Measurements from ENCODE around the gene RAB13. TPM values are rescaled to one million over a fixed set of nuclear protein-coding genes. Genes with fewer than 3 reads are reported as not detected.
"Not testable (repeated sequence)": the region's sequence is repeated elsewhere in the genome, so short reads cannot be mapped to it uniquely, and the experiment has no call there.

RAB13 gene
- total RNA-seq: 30.5 and 41.9 TPM in 2 replicates

- H3K4me3 ChIP-seq (ENCODE audit: low read depth, low read length): peak within 1 kb of the TSS; percentile 77
- no peak for TF ChIP-seq CTCF (conservative IDR thresholded peaks at IDR 0.05; ENCODE audit: low read depth, low read length)
- no peak for DNase-seq (ENCODE audit: low read depth)
These were observed at the start of gene RAB13 for GRCh38 chr1:153985941-153986761. Gene RAB13 (minus strand): TSS chr1:153986339. CDS start chr1:153986236, 103 bp downstream.

GRCh38 chr1:154033697-154034096 lies 47.6 kb upstream of the RAB13 start:
- not testable (repeated sequence) for DNase-seq (ENCODE audit: low read depth); H3K4me3 ChIP-seq (ENCODE audit: low read depth, low read length)

GRCh38 chr1:154019940-154020339 lies 33.8 kb upstream of the RAB13 start:
- H3K4me3 ChIP-seq (ENCODE audit: low read depth, low read length): no peak overlapping the region
- no peak for TF ChIP-seq CTCF (conservative IDR thresholded peaks at IDR 0.05; ENCODE audit: low read depth, low read length)
- no peak for DNase-seq (ENCODE audit: low read depth)

- DNase-seq (ENCODE audit: low read depth): no peak
- no peak for TF ChIP-seq CTCF (conservative IDR thresholded peaks at IDR 0.05; ENCODE audit: low read depth, low read length)
- H3K4me3 ChIP-seq (ENCODE audit: low read depth, low read length): no peak overlapping the region
These were observed 33.1 kb upstream of the RAB13 start for GRCh38 chr1:154019269-154019668.

GRCh38 chr1:154014154-154014907 lies 28.2 kb upstream of the RAB13 start:
- DNase-seq (ENCODE audit: low read depth): no peak

GRCh38 chr1:154012543-154012942 lies 26.4 kb upstream of the RAB13 start:
- not testable (repeated sequence) for H3K4me3 ChIP-seq (ENCODE audit: low read depth, low read length); DNase-seq (ENCODE audit: low read depth)

More at GRCh38 chr1:154014154-154014907, 28.2 kb upstream of the RAB13 start:
- no peak for TF ChIP-seq CTCF (conservative IDR thresholded peaks at IDR 0.05; ENCODE audit: low read depth, low read length)
- H3K4me3 ChIP-seq (ENCODE audit: low read depth, low read length): no peak overlapping the region

GRCh38 chr1:154012129-154012528 lies 26.0 kb upstream of the RAB13 start:
- TF ChIP-seq CTCF (conservative IDR thresholded peaks at IDR 0.05; ENCODE audit: low read depth, low read length): no peak

More at GRCh38 chr1:154012129-154012528, 26.0 kb upstream of the RAB13 start:
- no peak overlapping the region for H3K4me3 ChIP-seq (ENCODE audit: low read depth, low read length)
- no peak for DNase-seq (ENCODE audit: low read depth)

All from epithelial cell of proximal tubule (primary cell).